Skin of body (tissue), 3 donors: Measurements from ENCODE around the gene RNLS. TPM values are rescaled to one million over a fixed set of nuclear protein-coding genes. Genes with fewer than 3 reads are reported as not detected.
A peak's percentile ranks its signal among the peaks of the same experiment; 100 is the strongest.

ENCODE experiments used
- DNase-seq: peaks from one replicate; lab custom pipeline; 2025; lab: John Stamatoyannopoulos, UW
- small RNA-seq: library from RNA; depleted of rRNA; stranded (forward); fragments of <200 nt; gene quantifications from one replicate; pipeline ENCODE3, GENCODE V24; 2014; ENCODE audit warnings: low replicate concordance
- total RNA-seq: library from RNA; depleted of rRNA; stranded (reverse); fragments of >200 nt; gene quantifications from one replicate; pipeline ENCODE4 v1.2.3, GENCODE V29; 2014

RNLS gene
- total RNA-seq, 1 donor from 2014 or later: 6.5 TPM

DNA sequence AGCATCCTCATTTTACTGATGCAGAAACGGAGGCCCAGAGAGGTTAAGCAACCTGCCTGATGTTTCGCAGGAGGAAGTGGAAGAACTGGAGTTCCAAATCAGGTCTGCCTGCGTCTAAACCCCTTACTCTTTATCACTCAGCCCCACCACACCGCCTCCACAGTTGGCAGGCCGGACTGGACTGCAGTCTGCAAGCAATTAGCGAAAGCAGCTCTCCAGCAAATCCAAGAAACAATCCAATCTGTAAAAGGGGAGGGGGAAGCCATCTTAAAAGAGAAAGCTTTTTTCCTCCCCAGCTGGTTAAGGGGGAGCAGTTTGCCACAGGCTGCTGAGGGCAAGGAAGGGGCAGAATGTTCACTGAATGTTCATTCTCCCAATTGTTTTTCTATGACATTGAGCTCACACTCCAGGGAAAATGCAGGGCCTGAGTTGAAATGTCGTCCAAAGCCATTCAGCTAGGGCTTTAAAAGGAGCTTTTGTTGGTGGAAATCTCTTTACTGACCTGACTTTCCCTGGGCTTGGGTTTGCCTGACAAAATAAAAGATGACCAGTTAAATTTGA lies 350.1 kb downstream of the RNLS start:
- DNase-seq: no peak

DNA sequence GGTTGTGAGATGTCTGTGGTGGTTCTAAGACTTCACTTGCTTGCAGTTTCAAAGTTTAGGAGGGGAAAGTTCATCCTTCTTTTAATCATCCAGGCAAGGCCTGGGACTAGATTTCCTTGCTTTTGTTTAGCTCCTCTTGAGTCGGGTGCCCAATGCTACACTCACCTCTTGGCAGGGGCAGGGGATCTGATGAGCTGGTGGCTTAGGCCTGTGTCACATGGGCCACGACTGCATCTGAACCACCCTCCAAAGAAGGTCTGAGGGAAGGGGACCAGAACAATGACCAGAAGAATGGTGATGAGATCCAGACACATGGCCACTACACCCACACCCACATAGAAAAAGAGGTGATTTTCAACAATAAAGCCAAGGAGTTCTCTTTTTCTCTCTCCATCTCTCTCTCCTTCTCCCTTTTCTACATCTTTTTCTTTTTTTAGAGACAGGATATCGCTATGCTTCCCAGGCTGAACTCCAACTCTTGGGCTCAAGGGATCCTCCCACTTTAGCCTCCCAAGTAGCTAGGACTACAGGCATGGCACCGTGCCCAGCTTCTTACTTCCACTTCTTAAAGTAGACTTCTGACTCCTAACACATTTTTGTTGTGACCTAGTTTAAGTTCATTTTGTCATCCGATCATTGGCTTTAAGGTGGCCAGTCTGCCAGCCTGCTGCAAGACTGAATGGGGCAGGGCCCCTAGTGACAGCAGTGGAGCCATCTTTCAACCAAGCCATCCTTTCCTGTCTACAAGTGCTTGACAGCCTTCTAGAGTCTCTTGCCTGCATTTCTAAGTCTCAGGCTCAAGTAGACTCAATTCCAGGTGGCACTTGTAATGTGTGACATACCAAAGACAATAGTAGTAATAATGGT lies 350.9 kb downstream of the RNLS start:
- peak; percentile 42 for DNase-seq

DNA sequence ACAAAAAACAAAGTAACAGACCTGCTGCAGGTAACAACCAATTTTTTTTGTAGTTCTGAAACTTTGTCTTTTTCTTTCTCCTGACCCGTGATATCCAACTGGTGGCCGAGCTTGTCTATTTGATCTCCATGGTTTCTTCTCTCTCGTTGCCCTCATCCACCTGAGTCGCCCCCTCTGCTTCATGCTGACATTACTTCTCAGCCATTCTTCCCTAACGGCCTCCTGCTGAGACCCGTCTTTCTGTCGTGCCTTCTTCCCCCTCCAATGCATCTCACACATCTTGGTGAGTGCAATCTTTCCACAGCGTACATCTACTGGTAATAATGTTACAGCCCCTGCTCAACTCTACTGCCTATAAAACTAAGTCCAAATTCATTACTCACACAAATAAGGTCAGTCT lies 352.9 kb downstream of the RNLS start:
- no peak for DNase-seq

DNA sequence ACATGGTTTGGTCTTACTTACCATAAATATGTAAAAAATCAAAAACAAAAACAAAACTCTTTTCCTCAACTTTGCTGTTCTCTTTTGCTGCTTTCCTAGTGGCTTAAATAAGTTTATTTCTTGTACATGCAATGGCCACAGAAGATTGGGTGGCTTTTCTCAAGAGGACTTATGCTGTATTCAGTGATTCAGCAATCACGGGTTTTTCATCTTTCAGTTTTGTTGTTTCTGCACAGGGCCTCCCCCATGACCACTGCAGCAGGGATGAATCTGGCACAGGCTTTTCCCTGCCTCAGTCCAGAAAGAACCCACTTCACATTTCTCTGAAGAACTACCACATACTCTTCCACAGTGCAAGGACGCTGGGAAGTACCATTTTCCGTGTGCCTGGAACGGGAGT lies 355.0 kb downstream of the RNLS start:
- no peak for DNase-seq

DNA sequence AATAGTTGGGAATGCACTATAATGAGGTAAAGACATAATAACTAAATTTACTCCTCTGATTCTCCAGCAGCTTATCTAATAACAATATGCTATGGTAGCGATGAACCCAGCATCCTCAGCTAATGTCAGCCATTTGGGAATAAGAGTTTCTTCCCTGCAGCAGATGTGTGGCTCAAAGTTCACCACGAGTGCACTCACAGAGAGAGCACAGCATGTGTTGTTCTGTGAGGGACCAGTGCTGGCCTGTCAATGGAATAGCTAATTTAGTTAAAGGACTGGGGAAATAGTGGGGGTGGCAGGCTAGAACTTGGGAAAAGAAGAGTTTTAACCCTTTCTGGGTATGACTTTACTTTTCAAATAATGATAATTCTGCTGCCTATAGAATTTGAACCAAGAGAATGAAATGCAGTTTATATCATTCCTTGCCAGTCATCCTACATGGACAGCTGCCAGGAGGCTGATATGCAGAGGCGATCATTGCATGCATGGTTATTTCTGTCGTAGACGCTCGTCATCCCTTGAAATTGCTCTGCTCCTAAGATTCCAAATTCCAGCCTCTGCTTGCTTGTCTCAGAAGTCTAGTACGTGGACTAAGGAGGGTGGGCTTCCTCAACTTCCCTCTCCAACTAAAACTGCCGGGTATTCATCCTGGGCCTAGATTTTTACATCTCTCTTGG lies 355.6 kb downstream of the RNLS start:
- DNase-seq: peak; percentile 82

DNA sequence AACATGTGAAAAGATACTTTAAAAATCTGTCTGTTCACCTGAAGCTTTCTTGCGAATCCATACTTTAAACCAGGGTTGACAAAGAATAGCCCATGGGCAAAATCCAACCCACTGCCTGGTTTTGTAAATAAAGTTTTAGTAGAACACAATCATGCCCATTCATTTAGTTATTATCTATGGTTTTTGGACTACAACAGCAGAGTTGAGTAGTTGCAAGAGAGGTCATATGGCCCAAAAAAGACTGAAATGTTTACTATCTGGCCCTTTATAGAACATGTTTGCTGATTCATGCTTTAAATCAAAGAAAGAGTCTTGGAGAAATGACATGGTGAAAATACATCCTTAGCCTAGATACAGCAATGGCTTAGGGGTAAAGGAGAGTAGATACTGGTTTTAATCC lies 356.2 kb downstream of the RNLS start:
- DNase-seq: no peak

DNA sequence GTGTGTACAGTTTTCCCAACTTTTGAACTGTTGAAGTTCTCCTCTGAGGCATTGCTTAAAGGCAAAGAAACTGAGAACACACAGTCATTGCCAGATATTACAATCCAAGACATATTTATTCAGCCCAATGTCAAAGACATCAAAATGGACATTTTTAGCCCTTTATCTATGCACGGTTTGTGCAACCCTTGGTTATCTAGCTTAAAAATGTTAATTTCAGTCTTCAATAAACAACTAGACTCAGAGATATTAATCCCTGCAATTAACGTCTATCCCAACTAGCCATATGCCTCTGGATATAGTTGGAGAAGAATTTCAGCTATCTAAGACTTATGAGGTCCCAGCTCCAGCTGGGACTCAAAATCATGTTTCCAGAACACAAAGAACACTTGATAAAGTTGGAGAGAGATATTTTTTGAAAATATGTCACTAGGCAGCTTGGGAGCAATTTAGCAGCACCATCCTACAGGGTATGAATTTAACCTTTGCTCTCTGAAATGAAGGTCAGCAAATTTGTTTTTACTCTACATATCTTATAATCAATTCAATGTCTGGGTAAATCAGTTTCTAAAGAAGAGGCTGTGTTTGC lies 357.0 kb downstream of the RNLS start:
- DNase-seq: peak; percentile 27

Small RNA genes within 50 kb of the gene (small RNA-seq; reads per million reads assigned to genes)
- gene AL353149.1 (not detected), gene RF00019 (not detected)

Other genes starting within 250 kb of the RNLS start
- 0.49 TPM for gene LIPJ, start 3.4 kb upstream of the RNLS start, total RNA-seq
- 0.10 TPM for gene LIPF, start 81.1 kb upstream of the RNLS start, total RNA-seq
- gene LIPK, start 122.9 kb upstream of the RNLS start, total RNA-seq: 10.6 TPM
- 8.2 TPM for gene LIPN, start 176.7 kb upstream of the RNLS start, total RNA-seq
- 17.1 TPM for gene LIPM, start 219.4 kb upstream of the RNLS start, total RNA-seq